ENCODE results near the gene FAM163B. TPM values are rescaled to one million over a fixed set of nuclear protein-coding genes. Genes with fewer than 3 reads are reported as not detected.

Gene FAM163B
- total and polyA plus RNA-seq, 2 experiments from 2014 or later = 0.60 to 1.3 TPM

DNA sequence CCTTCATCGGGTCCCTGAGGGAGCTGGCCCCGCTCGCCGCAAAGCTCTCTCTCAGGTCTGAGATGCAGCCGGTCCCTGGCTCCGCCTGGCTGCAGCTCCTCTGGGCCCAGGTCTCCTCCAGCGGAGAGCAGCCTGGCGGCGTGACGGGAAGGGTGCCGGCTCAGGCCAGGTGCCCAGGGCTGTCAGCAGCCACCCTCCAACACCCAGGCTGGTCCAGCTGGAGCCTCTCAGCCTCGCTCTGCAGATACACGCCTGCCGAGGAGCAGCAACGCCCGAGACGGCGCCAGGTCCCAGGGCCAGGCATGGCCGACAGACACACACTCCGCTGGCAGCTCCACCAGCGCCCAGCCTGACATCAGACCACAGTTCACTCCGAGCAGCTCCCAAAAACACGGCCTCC, 25.6 kb downstream of the FAM163B start:
- H3K4me1 Mint-ChIP-seq = peaks cover 48% of the 10 kb centered on the region
- Histone ChIP-seq H3K4me2 (no peak overlapping the region), H3K9me2 (ENCODE audit: insufficient read depth) (no peaks in the 10 kb centered on the region), H3K27me3 (ENCODE audit: insufficient read depth) (no peaks in the 10 kb centered on the region), H3K79me2 (replicated peaks; ENCODE audit: insufficient read depth) (no peaks in the 10 kb centered on the region), H3F3A (replicated peaks; ENCODE audit: low read depth) (no peaks in the 10 kb centered on the region; the same call in 1 of the 2 replicates), H3K27ac (ENCODE audit: low read depth) (no peak overlapping the region), H3K36me3 (ENCODE audit: insufficient read depth) (no peaks in the 10 kb centered on the region), H3K4me3 (no peak overlapping the region), H3K4me1 (ENCODE audit: insufficient read depth) (peaks cover 7% of the 10 kb centered on the region), H4K20me1 (replicated peaks; ENCODE audit: insufficient read depth) (no peaks in the 10 kb centered on the region), H2AFZ (no peak overlapping the region)
- no peak overlapping the region for H3K4me3 Mint-ChIP-seq
- H3K27me3 Mint-ChIP-seq (ENCODE audit: insufficient read depth, low read depth, poor library complexity) = peaks cover 7% of the 10 kb centered on the region
- ATAC-seq (no peak), DNase-seq (ENCODE audit: low spot score) (no peak)
- peaks cover 4% of the 10 kb centered on the region for H3K36me3 Mint-ChIP-seq (ENCODE audit: low read depth)
- TF ChIP-seq, protein P1, sequence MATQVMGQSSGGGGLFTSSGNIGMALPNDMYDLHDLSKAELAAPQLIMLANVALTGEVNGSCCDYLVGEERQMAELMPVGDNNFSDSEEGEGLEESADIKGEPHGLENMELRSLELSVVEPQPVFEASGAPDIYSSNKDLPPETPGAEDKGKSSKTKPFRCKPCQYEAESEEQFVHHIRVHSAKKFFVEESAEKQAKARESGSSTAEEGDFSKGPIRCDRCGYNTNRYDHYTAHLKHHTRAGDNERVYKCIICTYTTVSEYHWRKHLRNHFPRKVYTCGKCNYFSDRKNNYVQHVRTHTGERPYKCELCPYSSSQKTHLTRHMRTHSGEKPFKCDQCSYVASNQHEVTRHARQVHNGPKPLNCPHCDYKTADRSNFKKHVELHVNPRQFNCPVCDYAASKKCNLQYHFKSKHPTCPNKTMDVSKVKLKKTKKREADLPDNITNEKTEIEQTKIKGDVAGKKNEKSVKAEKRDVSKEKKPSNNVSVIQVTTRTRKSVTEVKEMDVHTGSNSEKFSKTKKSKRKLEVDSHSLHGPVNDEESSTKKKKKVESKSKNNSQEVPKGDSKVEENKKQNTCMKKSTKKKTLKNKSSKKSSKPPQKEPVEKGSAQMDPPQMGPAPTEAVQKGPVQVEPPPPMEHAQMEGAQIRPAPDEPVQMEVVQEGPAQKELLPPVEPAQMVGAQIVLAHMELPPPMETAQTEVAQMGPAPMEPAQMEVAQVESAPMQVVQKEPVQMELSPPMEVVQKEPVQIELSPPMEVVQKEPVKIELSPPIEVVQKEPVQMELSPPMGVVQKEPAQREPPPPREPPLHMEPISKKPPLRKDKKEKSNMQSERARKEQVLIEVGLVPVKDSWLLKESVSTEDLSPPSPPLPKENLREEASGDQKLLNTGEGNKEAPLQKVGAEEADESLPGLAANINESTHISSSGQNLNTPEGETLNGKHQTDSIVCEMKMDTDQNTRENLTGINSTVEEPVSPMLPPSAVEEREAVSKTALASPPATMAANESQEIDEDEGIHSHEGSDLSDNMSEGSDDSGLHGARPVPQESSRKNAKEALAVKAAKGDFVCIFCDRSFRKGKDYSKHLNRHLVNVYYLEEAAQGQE (IDR thresholded peaks at IDR 0.05; ENCODE audit: unreplicated experiment) = no peak
- TF ChIP-seq POLR2AphosphoS5 (IDR thresholded peaks at IDR 0.05; ENCODE audit: low read depth) (no peak), JUNB (IDR thresholded peaks at IDR 0.05; ENCODE audit: unreplicated experiment) (no peak), CREB1 (CRISPR knock-in tag; IDR thresholded peaks at IDR 0.05; ENCODE audit: low read depth) (no peak), EZH2phosphoT487 (IDR thresholded peaks at IDR 0.05; ENCODE audit: unreplicated experiment) (no peak), NANOG (IDR thresholded peaks at IDR 0.05; ENCODE audit: borderline replicate concordance) (no peak), ZNF331 (CRISPR knock-in tag; IDR thresholded peaks at IDR 0.05; ENCODE audit: low read depth) (no peak), ZNF114 (CRISPR knock-in tag; IDR thresholded peaks at IDR 0.05) (no peak), EZH2 (IDR thresholded peaks at IDR 0.05; ENCODE audit: low read depth, unreplicated experiment) (no peak), STAT1 (IDR thresholded peaks at IDR 0.05; ENCODE audit: unreplicated experiment) (no peak)
- TF ChIP-seq, protein P2, sequence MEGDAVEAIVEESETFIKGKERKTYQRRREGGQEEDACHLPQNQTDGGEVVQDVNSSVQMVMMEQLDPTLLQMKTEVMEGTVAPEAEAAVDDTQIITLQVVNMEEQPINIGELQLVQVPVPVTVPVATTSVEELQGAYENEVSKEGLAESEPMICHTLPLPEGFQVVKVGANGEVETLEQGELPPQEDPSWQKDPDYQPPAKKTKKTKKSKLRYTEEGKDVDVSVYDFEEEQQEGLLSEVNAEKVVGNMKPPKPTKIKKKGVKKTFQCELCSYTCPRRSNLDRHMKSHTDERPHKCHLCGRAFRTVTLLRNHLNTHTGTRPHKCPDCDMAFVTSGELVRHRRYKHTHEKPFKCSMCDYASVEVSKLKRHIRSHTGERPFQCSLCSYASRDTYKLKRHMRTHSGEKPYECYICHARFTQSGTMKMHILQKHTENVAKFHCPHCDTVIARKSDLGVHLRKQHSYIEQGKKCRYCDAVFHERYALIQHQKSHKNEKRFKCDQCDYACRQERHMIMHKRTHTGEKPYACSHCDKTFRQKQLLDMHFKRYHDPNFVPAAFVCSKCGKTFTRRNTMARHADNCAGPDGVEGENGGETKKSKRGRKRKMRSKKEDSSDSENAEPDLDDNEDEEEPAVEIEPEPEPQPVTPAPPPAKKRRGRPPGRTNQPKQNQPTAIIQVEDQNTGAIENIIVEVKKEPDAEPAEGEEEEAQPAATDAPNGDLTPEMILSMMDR (conservative IDR thresholded peaks at IDR 0.05; ENCODE audit: low read depth in 2 of 2) = no peak
- TF ChIP-seq, protein P3, sequence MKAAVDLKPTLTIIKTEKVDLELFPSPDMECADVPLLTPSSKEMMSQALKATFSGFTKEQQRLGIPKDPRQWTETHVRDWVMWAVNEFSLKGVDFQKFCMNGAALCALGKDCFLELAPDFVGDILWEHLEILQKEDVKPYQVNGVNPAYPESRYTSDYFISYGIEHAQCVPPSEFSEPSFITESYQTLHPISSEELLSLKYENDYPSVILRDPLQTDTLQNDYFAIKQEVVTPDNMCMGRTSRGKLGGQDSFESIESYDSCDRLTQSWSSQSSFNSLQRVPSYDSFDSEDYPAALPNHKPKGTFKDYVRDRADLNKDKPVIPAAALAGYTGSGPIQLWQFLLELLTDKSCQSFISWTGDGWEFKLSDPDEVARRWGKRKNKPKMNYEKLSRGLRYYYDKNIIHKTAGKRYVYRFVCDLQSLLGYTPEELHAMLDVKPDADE (IDR thresholded peaks at IDR 0.05) = no peak
- TF ChIP-seq, protein P4, sequence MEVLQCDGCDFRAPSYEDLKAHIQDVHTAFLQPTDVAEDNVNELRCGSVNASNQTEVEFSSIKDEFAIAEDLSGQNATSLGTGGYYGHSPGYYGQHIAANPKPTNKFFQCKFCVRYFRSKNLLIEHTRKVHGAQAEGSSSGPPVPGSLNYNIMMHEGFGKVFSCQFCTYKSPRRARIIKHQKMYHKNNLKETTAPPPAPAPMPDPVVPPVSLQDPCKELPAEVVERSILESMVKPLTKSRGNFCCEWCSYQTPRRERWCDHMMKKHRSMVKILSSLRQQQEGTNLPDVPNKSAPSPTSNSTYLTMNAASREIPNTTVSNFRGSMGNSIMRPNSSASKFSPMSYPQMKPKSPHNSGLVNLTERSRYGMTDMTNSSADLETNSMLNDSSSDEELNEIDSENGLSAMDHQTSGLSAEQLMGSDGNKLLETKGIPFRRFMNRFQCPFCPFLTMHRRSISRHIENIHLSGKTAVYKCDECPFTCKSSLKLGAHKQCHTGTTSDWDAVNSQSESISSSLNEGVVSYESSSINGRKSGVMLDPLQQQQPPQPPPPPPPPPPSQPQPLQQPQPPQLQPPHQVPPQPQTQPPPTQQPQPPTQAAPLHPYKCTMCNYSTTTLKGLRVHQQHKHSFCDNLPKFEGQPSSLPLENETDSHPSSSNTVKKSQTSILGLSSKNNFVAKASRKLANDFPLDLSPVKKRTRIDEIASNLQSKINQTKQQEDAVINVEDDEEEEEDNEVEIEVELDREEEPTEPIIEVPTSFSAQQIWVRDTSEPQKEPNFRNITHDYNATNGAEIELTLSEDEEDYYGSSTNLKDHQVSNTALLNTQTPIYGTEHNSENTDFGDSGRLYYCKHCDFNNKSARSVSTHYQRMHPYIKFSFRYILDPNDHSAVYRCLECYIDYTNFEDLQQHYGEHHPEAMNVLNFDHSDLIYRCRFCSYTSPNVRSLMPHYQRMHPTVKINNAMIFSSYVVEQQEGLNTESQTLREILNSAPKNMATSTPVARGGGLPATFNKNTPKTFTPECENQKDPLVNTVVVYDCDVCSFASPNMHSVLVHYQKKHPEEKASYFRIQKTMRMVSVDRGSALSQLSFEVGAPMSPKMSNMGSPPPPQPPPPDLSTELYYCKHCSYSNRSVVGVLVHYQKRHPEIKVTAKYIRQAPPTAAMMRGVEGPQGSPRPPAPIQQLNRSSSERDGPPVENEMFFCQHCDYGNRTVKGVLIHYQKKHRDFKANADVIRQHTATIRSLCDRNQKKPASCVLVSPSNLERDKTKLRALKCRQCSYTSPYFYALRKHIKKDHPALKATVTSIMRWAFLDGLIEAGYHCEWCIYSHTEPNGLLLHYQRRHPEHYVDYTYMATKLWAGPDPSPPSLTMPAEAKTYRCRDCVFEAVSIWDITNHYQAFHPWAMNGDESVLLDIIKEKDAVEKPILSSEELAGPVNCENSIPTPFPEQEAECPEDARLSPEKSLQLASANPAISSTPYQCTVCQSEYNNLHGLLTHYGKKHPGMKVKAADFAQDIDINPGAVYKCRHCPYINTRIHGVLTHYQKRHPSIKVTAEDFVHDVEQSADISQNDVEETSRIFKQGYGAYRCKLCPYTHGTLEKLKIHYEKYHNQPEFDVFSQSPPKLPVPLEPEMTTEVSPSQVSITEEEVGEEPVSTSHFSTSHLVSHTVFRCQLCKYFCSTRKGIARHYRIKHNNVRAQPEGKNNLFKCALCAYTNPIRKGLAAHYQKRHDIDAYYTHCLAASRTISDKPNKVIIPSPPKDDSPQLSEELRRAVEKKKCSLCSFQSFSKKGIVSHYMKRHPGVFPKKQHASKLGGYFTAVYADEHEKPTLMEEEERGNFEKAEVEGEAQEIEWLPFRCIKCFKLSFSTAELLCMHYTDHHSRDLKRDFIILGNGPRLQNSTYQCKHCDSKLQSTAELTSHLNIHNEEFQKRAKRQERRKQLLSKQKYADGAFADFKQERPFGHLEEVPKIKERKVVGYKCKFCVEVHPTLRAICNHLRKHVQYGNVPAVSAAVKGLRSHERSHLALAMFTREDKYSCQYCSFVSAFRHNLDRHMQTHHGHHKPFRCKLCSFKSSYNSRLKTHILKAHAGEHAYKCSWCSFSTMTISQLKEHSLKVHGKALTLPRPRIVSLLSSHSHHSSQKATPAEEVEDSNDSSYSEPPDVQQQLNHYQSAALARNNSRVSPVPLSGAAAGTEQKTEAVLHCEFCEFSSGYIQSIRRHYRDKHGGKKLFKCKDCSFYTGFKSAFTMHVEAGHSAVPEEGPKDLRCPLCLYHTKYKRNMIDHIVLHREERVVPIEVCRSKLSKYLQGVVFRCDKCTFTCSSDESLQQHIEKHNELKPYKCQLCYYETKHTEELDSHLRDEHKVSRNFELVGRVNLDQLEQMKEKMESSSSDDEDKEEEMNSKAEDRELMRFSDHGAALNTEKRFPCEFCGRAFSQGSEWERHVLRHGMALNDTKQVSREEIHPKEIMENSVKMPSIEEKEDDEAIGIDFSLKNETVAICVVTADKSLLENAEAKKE (CRISPR knock-in tag; IDR thresholded peaks at IDR 0.05) = no peak
- H3K27ac Mint-ChIP-seq = no peak overlapping the region
- H3K9me3 Mint-ChIP-seq = peaks cover 6% of the 10 kb centered on the region
